ENCODE results near the gene DVL1. TPM values are rescaled to one million over a fixed set of nuclear protein-coding genes. Genes with fewer than 3 reads are reported as not detected.

The DVL1 gene
- polyA plus RNA-seq, 1 donor: 48.7 TPM

Other genes starting within 250 kb of the DVL1 start
- gene C1orf159, start 233.3 kb downstream of the DVL1 start, polyA plus RNA-seq (ENCODE audit: insufficient read length): 6.4 TPM
- 0.35 TPM for gene TTLL10, start 175.5 kb downstream of the DVL1 start, polyA plus RNA-seq (ENCODE audit: insufficient read length)
- gene TNFRSF18, start 142.8 kb downstream of the DVL1 start, polyA plus RNA-seq (ENCODE audit: insufficient read length): 6.1 TPM
- gene TNFRSF4, start 135.3 kb downstream of the DVL1 start, polyA plus RNA-seq (ENCODE audit: insufficient read length): 3.2 TPM
- 88.6 TPM for gene SDF4, start 117.4 kb downstream of the DVL1 start, polyA plus RNA-seq (ENCODE audit: insufficient read length)
- 16.3 TPM for gene B3GALT6, start 117.2 kb downstream of the DVL1 start, polyA plus RNA-seq (ENCODE audit: insufficient read length)
- gene C1QTNF12, start 102.7 kb downstream of the DVL1 start, polyA plus RNA-seq (ENCODE audit: insufficient read length): 4.8 TPM
- gene UBE2J2, start 75.6 kb downstream of the DVL1 start, polyA plus RNA-seq (ENCODE audit: insufficient read length): 38.8 TPM
- 5.5 TPM for gene SCNN1D, start 69.0 kb downstream of the DVL1 start, polyA plus RNA-seq (ENCODE audit: insufficient read length)
- 44.6 TPM for gene ACAP3, start 41.5 kb downstream of the DVL1 start, polyA plus RNA-seq (ENCODE audit: insufficient read length)
- 5.9 TPM for gene PUSL1, start 40.8 kb downstream of the DVL1 start, polyA plus RNA-seq (ENCODE audit: insufficient read length)
- gene INTS11, start 24.8 kb downstream of the DVL1 start, polyA plus RNA-seq (ENCODE audit: insufficient read length): 74.9 TPM
- gene CPTP, start 24.6 kb downstream of the DVL1 start, polyA plus RNA-seq (ENCODE audit: insufficient read length): 16.5 TPM
- 3.3 TPM for gene TAS1R3, start 18.1 kb downstream of the DVL1 start, polyA plus RNA-seq (ENCODE audit: insufficient read length)
- gene MXRA8, start 9.1 kb upstream of the DVL1 start, polyA plus RNA-seq (ENCODE audit: insufficient read length): 65.2 TPM
- gene AURKAIP1, start 25.8 kb upstream of the DVL1 start, polyA plus RNA-seq (ENCODE audit: insufficient read length): 69.3 TPM
- 169 TPM for gene CCNL2, start 49.9 kb upstream of the DVL1 start, polyA plus RNA-seq (ENCODE audit: insufficient read length)
- gene MRPL20, start 57.9 kb upstream of the DVL1 start, polyA plus RNA-seq (ENCODE audit: insufficient read length): 111 TPM
- gene ANKRD65, start 71.9 kb upstream of the DVL1 start, polyA plus RNA-seq (ENCODE audit: insufficient read length): 22.1 TPM
- 56.6 TPM for gene VWA1, start 86.3 kb upstream of the DVL1 start, polyA plus RNA-seq (ENCODE audit: insufficient read length)
- 0.30 TPM for gene ATAD3C, start 100.3 kb upstream of the DVL1 start, polyA plus RNA-seq (ENCODE audit: insufficient read length)
- gene ATAD3B, start 122.3 kb upstream of the DVL1 start, polyA plus RNA-seq (ENCODE audit: insufficient read length): 12.0 TPM
- gene ATAD3A, start 162.7 kb upstream of the DVL1 start, polyA plus RNA-seq (ENCODE audit: insufficient read length): 16.7 TPM
- 4.1 TPM for gene TMEM240, start 191.2 kb upstream of the DVL1 start, polyA plus RNA-seq (ENCODE audit: insufficient read length)
- 95.9 TPM for gene SSU72, start 225.4 kb upstream of the DVL1 start, polyA plus RNA-seq (ENCODE audit: insufficient read length)

All from forelimb muscle (tissue), 1 donor.